Dendritic cell treated with granulocyte-macrophage colony-stimulating factor and Interleukin-4, amounts not matched to agents 40 ng/mL and 50 ng/mL, for 4 days (primary cell): Measurements from ENCODE around the gene SAPCD2.

Experiments
- H3K27ac Mint-ChIP-seq: one replicate; pipeline ENCODE4 v1.8.0; 2022; ENCODE audit warnings: mild to moderate bottlenecking, mixed read lengths
- H3K27me3 Mint-ChIP-seq: one replicate; pipeline ENCODE4 v1.8.0; 2022; ENCODE audit warnings: mild to moderate bottlenecking, mixed read lengths
- H3K36me3 Mint-ChIP-seq: one replicate; pipeline ENCODE4 v1.8.0; 2022; ENCODE audit warnings: low read depth, mixed read lengths
- H3K4me1 Mint-ChIP-seq: one replicate; pipeline ENCODE4 v1.8.0; 2022; ENCODE audit warnings: low read depth, mixed read lengths
- H3K4me3 Mint-ChIP-seq: one replicate; pipeline ENCODE4 v1.8.0; 2022; ENCODE audit warnings: mild to moderate bottlenecking, moderate library complexity, mixed read lengths
- H3K9me3 Mint-ChIP-seq: one replicate; pipeline ENCODE4 v1.8.0; 2022; ENCODE audit warnings: mixed read lengths
- intact Hi-C: fragments of 100-400 bp; cut with micrococcal nuclease; formaldehyde crosslinking; loops from one replicate; pipeline ENCODE4 v1.15.0; 2022

The SAPCD2 gene

DNA sequence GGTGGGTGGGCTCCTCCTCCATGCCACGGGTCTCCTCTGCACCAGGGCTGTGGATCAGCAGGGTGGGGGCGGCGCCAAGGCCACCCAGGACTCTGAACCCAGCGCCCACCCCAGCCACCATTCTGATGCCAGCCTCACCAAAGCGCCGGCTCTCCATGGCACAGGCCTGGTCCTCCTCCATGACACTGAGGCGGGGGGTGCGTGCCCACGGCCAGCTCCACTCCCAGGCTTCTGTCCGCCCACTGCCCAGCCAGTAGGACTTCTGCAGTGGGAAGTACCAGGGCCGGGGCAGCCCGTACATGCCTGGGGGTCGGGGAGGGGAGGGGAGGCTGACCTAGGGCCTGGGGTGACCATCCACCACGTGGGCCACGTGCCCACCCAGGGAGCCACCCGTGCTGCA is 53.9 kb downstream of the SAPCD2 start:
- intact Hi-C loops = no loop called here
- H3K36me3 Mint-ChIP-seq = peaks cover 89% of the 10 kb centered on the region
- H3K9me3 Mint-ChIP-seq = no peaks in the 10 kb centered on the region
- no peak overlapping the region for H3K27ac Mint-ChIP-seq
- H3K4me1 Mint-ChIP-seq = peaks cover 5% of the 10 kb centered on the region
- H3K4me3 Mint-ChIP-seq = no peak overlapping the region
- H3K27me3 Mint-ChIP-seq = no peaks in the 10 kb centered on the region

DNA sequence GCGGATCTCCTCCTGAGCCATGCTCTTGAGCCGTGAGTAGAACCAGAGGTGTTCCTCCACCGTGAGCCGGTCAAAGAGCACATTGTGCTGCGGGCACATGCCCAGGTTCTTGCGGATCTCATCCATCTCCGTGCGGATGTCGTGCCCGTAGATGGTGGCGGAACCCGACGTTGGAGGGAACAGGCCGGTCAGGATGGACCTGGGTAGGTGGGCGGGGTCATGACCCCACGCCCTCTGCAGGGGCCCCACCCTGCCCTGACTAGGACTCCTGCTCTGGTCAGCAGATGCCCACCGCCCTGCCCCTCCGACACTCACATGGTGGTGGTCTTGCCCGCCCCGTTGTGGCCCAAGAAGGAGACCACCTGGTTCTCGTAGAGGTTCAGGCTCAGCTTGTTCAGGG is 54.4 kb downstream of the SAPCD2 start:
- H3K27me3 Mint-ChIP-seq = no peaks in the 10 kb centered on the region
- peaks cover 5% of the 10 kb centered on the region for H3K4me1 Mint-ChIP-seq

DNA sequence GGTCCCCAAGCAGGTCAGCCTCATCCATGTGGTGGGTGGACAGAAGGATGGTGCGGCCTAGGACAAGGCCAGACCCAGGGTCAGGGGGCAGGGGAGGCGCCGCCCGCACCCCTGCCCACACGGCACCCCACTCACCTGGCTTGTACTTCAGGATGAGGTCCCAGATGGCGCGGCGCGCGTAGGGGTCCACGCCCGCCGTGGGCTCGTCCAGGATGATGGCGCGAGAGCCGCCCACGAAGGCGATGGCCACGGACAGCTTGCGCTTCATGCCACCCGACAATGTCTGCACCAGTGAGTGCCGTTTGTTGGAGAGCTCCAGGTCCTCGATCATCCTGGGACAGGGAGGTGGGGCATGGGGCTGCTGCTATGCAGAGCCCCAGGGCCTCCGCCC is 54.8 kb downstream of the SAPCD2 start:
- H3K9me3 Mint-ChIP-seq = no peaks in the 10 kb centered on the region
- H3K27me3 Mint-ChIP-seq = no peaks in the 10 kb centered on the region
- intact Hi-C loops = no loop called here
- peaks cover 91% of the 10 kb centered on the region for H3K36me3 Mint-ChIP-seq
- no peak overlapping the region for H3K4me3 Mint-ChIP-seq
- peaks cover 5% of the 10 kb centered on the region for H3K4me1 Mint-ChIP-seq
- H3K27ac Mint-ChIP-seq = no peak overlapping the region

More for the DNA sequence above, 54.4 kb downstream of the SAPCD2 start:
- Mint-ChIP-seq H3K4me3 (no peak overlapping the region), H3K36me3 (peaks cover 90% of the 10 kb centered on the region), H3K9me3 (no peaks in the 10 kb centered on the region), H3K27ac (no peak overlapping the region)
- intact Hi-C loops = no loop called here

DNA sequence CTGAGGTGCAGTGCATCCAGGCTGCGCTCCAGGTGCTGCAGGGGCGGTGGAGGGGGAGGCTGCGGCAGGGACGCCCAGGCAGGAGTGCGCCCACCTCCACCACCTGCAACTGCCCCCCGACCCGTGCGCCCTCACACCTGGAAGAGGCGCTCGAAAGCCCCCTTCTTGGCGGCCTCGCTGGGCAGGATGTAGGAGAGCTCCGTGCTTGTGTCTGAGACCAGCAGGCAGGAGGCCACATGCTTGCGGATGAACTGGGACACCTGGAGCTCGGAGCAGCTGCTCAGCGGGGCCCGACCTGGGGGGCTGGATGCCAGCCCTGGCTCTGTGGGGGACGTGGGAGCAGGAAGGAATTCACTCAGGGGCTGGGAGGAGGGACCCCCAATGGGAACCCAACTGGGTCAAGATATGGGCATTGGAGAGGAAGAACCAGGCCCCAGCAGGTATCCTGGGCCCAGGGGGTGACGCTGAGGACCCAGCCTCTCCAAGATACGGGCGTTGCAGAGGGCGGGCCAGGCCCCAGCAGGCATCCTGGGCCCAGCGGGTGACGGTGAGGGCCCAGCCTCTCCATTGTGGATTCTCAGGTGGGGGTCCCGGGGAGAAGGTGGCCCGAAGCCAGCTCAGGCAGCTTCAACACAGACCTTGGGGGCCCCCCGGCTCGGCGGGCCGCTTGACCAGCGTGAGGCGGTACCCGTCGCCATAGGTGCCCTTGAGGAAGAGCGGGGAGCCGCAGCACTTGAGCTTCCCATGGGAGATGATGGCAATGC is 55.4 kb downstream of the SAPCD2 start:
- Mint-ChIP-seq H3K9me3 (no peaks in the 10 kb centered on the region), H3K27ac (no peak overlapping the region), H3K27me3 (no peaks in the 10 kb centered on the region), H3K4me1 (peaks cover 5% of the 10 kb centered on the region), H3K36me3 (peaks cover 92% of the 10 kb centered on the region), H3K4me3 (no peak overlapping the region)
- intact Hi-C loops = no loop called here

DNA sequence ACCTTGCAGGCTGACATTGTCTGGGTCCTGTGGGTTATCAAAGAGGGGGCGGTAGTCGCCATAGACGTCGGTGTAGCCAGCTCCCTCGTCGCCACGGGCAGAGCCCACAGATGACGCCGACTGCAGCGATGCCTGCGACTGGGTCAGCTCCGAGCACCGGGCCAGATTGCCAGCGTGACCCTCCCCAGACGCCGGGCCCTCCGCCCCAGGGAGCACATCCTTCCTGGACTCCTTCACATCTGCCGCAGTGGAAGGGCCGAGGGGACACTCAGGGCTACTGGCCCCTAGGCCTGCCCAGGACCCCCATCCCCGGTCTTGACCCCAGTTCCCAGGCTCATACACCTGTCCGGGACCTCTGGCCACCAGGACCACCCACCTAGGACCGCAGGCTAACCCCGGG is 56.2 kb downstream of the SAPCD2 start:
- H3K9me3 Mint-ChIP-seq = no peaks in the 10 kb centered on the region
- H3K4me3 Mint-ChIP-seq = no peak overlapping the region
- intact Hi-C loops = no loop called here
- no peak overlapping the region for H3K27ac Mint-ChIP-seq
- no peaks in the 10 kb centered on the region for H3K27me3 Mint-ChIP-seq
- H3K36me3 Mint-ChIP-seq = peaks cover 98% of the 10 kb centered on the region
- H3K4me1 Mint-ChIP-seq = peaks cover 5% of the 10 kb centered on the region

DNA sequence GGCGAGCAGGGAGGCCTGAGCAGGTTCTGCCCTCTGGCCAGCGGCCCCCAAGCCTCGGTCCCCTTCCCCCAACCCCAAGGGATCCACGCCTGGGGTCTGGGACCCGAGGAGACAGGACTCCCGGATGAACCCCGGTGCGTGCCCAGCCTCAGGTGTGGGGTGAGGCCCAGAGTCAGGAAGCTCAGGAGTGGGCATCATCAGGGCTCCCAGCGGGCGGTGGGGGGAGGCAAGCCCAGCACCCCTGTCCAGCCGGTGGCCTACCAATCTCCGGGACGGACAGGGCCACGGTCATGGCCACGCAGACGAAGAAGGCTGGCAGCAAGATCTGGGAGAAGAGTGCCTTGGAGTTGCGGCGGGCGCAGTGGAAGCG is 56.8 kb downstream of the SAPCD2 start:
- Mint-ChIP-seq H3K9me3 (no peaks in the 10 kb centered on the region), H3K27ac (no peak overlapping the region), H3K36me3 (peaks cover 97% of the 10 kb centered on the region), H3K4me1 (peaks cover 2% of the 10 kb centered on the region), H3K4me3 (no peak overlapping the region), H3K27me3 (no peaks in the 10 kb centered on the region)
- intact Hi-C loops = no loop called here

DNA sequence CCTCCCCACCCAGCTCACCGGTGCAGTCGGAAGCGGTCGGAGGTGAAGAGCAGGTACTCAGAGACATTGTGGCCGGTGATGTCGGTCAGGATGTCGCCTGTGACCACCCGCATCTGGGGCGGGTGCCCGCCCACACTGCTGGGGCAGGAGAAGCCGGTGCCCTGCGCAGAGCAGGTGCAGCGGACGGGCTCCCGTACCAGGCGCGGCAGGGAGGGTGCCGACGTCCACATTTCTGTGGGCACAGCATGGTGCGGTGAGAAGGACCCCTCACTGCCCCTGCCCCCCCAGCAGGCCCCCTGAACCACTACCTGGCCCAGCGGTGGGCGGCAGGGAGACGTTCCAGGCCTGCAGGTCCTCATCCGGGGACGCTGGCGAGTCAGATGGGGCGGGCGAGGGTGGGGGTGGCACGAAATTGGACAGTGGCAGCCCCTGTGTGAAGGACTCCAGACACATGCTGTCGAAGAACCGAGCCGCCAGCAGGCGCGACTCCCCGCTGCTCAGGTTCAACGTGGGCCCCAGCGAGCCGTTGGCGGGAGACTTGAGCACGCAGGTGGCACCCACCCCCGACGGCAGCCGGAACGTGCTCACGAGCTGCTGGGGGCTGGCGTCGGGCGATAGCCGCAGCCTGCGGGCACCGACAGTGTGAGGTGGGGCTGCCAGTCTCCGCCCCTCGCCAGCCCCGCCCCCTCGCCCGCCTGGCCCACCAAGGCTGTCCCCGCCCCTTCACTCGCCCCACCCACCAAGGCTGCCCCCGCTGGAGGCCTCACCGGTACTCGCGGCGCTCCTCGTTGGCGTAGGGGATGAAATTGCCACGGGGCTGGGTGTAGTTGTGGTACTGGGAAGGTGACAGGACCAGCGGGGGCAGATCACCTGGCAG is 57.4 kb downstream of the SAPCD2 start:
- no peak overlapping the region for H3K4me3 Mint-ChIP-seq
- H3K36me3 Mint-ChIP-seq = peaks cover 97% of the 10 kb centered on the region
- H3K27ac Mint-ChIP-seq = no peak overlapping the region
- intact Hi-C loops = no loop called here
- no peaks in the 10 kb centered on the region for H3K4me1 Mint-ChIP-seq
- H3K9me3 Mint-ChIP-seq = no peaks in the 10 kb centered on the region
- no peaks in the 10 kb centered on the region for H3K27me3 Mint-ChIP-seq
